ENCODE data around the gene APMAP.

APMAP gene, protein sequence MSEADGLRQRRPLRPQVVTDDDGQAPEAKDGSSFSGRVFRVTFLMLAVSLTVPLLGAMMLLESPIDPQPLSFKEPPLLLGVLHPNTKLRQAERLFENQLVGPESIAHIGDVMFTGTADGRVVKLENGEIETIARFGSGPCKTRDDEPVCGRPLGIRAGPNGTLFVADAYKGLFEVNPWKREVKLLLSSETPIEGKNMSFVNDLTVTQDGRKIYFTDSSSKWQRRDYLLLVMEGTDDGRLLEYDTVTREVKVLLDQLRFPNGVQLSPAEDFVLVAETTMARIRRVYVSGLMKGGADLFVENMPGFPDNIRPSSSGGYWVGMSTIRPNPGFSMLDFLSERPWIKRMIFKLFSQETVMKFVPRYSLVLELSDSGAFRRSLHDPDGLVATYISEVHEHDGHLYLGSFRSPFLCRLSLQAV

GRCh38 chr20:24992487-24993205 is at the start of gene APMAP:
TSS of gene APMAP (minus strand) at chr20:24992751. CDS start at chr20:24992688, 63 bp downstream.
- peak; percentile 94 for DNase-seq

DNA sequence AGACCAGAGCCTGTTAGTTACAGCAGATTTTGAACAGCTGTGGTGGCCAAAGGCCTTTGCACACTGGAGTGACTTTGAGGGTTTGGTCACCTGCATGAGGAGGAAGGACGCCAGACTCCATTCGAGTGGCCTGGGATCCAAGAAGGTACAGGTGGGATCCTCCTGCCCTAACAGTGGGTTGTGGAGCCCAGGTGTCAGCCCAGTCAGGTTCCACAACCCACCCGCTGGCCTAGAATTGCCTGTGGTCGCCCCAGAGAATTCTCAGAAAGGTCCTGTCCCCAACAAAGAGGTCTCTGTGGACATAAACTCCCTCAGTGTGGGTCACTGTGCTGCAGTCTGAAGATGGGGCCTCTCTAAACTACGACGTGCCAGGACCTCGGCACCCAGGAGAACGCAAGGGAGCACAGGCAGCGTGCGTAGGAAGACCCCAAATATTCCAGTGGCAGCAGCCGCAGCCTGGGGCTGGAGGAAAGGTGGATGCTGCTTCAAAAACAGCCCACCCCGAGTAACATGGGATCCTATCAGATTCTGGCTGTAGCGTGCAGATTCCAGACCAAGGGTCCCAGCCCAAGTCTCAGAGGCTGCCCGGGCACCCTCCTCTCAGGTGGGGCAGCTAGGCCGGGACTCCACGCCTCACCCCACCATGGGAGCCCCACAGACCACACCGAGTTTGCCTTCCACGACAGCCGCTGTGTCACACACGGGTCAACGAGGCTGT is 49.4 kb upstream of the APMAP start:
- DNase-seq: no peak

DNA sequence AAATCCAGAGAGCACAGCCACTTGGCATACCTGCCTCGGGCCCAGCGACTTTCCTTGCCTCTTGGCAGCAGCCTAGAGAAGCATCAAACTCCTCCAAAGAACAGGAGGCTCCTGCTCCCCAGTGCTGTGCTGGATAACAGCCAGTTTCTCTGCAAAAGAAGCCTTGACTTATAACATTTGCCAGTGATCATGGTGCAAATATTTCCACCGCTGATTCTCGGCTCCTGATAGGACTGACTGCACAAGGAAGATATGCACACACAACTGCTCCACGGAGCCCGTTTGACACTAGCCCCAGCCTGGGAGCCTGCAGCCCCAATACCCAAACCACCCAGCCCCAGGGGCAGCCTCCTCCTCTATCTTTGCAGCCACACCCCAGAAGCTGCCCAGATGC is 47.9 kb upstream of the APMAP start:
- no peak for DNase-seq

DNA sequence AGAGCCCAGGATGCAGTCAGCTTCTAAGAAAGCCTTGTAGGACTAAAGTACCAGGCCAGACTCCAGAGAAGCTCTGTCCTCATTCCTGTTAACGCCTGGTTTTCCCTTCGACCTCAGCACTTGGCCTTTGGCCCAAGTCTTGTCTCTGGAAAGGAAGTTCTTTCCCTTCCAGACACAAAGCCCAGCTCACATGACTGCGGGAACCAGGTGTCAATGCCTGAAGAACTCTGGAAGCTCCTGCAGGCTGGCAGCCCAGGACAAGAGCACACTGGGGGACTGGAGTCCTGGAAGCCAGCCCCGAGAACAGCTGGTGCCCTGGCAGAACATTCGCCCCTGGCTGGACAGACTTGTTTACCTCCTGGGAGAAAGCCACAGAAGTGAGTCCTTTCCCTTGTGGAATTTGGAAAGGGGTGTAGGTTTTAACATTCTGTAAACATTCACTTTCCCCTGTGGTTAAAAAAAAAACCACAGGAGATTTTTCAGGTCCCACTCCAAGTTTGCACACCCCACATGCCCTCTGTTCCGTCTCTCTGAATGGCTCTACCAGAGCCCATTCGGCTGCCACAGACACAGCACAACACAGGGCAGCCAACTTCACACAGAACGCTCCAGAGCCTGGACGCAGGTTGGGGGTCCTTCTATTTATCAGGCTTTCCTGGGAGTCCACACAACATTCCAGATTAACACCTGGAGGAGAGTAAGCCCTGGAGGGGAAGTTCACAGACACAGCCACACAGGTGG is 47.3 kb upstream of the APMAP start:
- no peak for DNase-seq

DNA sequence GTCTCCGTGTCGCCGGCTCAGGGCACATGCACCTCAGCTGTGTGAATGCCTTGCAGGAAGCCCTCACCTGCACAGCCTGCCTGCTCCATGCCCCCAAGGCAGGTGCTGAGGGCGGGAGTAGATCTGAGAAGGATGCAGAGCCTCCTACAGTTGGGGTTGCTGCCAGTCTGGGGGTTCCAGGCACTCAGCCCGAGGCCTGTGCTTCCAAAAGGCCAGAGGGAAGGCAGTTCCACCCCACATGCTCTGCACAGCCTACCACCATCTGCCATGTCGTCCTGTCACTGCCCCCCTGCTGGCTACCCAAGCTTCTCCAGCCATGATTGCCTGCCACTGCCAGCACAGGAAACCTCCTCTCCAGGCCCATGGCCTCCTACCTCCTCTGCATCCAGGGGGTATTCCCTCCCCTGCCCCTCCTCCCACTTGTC is 46.1 kb upstream of the APMAP start:
- no peak for DNase-seq

- DNase-seq: no peak
Measured at GRCh38 chr20:25038103-25038410, 45.5 kb upstream of the APMAP start.

GRCh38 chr20:25037288-25038102 is 44.9 kb upstream of the APMAP start:
- DNase-seq: no peak

DNA sequence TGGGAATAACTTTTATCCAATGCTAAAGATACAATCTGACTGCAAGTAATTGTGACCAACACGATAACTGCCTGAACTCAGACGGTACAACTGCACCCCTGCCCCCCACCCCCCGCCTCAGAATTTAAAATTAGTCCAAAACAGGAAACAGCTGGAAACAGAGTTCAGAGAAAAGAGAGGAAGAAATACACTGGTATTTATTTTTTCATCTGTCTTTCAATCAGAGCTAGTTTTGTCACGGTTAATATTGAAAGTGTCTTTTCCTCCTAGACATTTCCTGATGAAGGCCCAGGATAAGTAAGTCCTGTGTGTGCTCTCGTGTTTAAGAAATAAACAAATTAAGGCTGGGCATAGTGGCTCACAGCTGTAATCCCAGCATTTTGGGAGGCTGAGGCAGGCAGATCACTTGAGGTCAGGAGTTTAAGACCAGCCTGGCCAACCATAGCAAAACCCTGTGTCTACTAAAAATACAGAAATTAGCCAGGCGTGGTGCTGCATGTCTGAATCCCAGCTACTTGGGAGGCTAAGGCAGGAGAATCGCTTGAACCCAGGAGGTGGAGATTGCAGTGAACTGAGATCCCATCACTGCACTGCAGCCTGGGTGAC is 43.9 kb upstream of the APMAP start:
- no peak for DNase-seq

GRCh38 chr20:25035921-25036320 is 43.4 kb upstream of the APMAP start:
- DNase-seq: no peak

DNA sequence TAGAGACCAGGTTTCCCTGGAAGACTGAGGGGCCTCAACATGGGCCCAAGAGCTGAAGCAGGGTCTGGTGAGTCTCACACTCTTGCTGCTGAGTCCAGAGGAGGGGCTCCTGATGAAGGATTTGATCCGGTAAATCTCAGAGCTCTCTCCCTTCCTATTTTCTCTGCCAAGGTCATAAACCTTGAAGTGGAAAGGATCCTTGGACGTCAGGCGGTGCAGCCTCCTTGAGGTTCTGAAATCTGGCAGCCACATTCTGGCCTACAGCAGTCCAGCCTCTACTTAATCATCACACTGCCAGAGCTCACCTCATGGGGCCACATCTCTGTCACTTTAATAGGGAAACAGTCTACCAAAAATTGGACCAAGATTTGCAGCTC is 41.4 kb upstream of the APMAP start:
- no peak for DNase-seq

GRCh38 chr20:25033265-25033923 is 40.8 kb upstream of the APMAP start:
- DNase-seq: no peak

GRCh38 chr20:25032478-25033264 is 40.1 kb upstream of the APMAP start:
- DNase-seq: no peak

GRCh38 chr20:25032065-25032477 is 39.5 kb upstream of the APMAP start:
- no peak for DNase-seq

DNA sequence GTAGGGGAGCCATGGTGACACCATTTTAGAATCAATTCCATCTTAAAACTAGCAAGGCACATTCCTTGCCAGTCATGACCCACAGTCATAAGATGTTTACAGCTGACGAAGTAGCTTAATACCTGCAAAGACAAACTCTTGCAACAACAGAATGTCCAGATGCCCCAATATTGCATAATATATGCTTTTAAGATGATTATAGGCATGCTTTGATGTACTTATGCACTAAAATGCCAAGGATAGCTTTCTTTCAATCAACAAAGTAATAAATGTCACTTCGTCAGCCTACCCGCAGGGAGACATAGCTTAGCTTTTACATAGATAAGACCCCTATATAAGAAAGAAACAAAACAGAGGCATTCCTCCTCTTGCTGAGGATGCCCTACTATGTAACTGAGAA is 38.7 kb upstream of the APMAP start:
- no peak for DNase-seq

DNA sequence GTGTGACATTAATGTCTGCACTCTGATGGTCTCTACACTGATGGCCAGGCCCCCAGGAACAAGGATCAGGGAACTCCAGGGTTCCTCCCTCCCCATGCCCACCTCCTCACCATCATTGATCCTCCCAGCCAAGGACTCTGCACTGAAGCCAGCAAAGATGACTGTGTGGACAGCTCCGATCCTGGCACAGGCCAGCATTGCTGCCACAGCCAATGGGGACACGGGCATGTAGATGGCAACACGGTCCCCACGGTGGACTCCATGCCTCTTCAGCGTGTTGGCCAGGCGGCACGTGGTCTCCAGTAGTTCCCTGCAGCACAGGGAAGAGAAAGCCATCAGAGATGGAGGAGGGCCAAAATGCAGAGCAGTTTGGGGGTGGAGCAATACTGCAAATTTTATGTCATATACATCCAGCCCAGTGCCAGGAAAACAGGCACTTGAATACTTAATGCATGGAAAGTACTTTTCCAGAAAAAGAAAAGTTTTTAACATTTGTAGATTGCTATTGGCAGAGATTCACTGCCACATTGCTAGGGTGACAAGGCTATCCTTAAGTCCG is 38.2 kb upstream of the APMAP start:
- DNase-seq: no peak

GRCh38 chr20:25030007-25030648 is 37.6 kb upstream of the APMAP start:
- no peak for DNase-seq

DNA sequence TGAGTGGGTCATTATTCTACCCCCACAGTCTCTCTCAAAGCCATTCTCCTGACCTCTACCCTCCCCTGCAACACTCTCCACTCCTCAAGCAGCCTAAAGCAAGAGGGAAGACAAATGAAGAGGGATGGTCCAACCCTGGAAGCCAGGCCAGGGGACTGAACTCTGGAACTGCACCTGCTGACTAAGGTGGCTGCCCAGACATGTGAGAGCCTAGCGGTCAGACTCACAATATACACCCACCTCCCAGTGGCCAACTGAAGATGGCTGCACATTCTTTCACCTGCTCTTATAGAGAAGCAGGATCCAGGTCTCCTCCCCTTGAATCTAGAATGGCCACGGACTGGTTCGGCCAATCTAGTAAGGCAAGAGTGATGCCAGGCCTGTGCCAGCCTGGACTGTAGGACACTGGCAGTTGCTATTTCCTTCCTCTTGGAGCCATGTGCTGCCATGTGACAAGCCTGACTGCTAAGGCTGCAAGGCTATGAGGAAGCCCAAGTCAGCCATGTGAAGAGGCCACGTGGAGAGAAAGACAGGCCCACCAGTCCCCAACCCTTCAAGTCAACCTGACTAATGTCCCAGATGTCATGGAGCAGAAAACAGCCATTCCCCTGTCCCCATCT is 33.5 kb upstream of the APMAP start:
- no peak for DNase-seq

GRCh38 chr20:25025091-25025861 is 32.7 kb upstream of the APMAP start:
- no peak for DNase-seq

Data from activated CD4-positive, alpha-beta T cell treated with anti-CD3 and anti-CD28 coated beads for 1 hour (primary cell).